C4-2B (cell line): ENCODE results near the gene RABL3.

Experiments used
- CTCF ChIP-seq: fragments of 450-650 bp; conservative IDR thresholded peaks from 2 replicates; pipeline ENCODE4 v1.5.1; 2017; ENCODE audit warnings: mild to moderate bottlenecking
- ZFX ChIP-seq: fragments of 450-650 bp; IDR thresholded peaks from 2 replicates; pipeline ENCODE4 v1.6.1; 2017

GRCh38 chr3:120680193-120680894 lies 62.0 kb downstream of the RABL3 start:
- TF ChIP-seq CTCF = no peak
- TF ChIP-seq ZFX = no peak
